Calu3 (cell line): ENCODE data around the gene ABHD2. TPM values are rescaled to one million over a fixed set of nuclear protein-coding genes. Genes with fewer than 3 reads are reported as not detected.

Source experiments
- BruUV-seq: library from RNA; stranded (reverse); fragments of 400-500 nt; replicated peaks from 2 replicates; lab custom pipeline; 2021; lab: Mats Ljungman, UMichigan
- CTCF ChIA-PET: fragments of 300-600 bp; sonication (Branson Sonifier 250); formaldehyde crosslinking; loops from one replicate; lab custom pipeline; 2022; ENCODE audit warnings: antibody characterized with exemption; lab: Charles Lee
- DNase-seq: peaks from one replicate; pipeline ENCODE4 v3.0.0; 2022
- H3K27ac Mint-ChIP-seq: one replicate; pipeline ENCODE4 v1.8.0; 2022; ENCODE audit warnings: mixed read lengths; ENCODE audit not compliant: unreplicated experiment
- H3K27me3 Mint-ChIP-seq: one replicate; pipeline ENCODE4 v1.8.0; 2022; ENCODE audit warnings: mixed read lengths; ENCODE audit not compliant: unreplicated experiment
- H3K36me3 Mint-ChIP-seq: one replicate; pipeline ENCODE4 v1.8.0; 2022; ENCODE audit warnings: mild to moderate bottlenecking, moderate library complexity, mixed read lengths; ENCODE audit not compliant: insufficient read depth, unreplicated experiment
- H3K4me1 Mint-ChIP-seq: one replicate; pipeline ENCODE4 v1.8.0; 2022; ENCODE audit warnings: mild to moderate bottlenecking, low read depth, mixed read lengths; ENCODE audit not compliant: unreplicated experiment
- H3K4me3 Mint-ChIP-seq: one replicate; pipeline ENCODE4 v1.8.0; 2022; ENCODE audit warnings: mild to moderate bottlenecking, low read depth, moderate library complexity, mixed read lengths; ENCODE audit not compliant: unreplicated experiment
- H3K9me3 Mint-ChIP-seq: one replicate; pipeline ENCODE4 v1.8.0; 2022; ENCODE audit warnings: low read depth, mixed read lengths; ENCODE audit not compliant: unreplicated experiment
- intact Hi-C: fragments of 100-400 bp; cut with micrococcal nuclease; formaldehyde crosslinking; loops from one replicate; pipeline ENCODE4 v1.10.0; 2022; ENCODE audit not compliant: unreplicated experiment
- total RNA-seq: library from RNA; stranded (reverse); gene quantifications from 2 replicates; pipeline ENCODE4 v1.2.3, GENCODE V29; 2022
- TF ChIP-seq, protein P1 (sequence below): fragments of 200-600 bp; IDR thresholded peaks from one replicate; pipeline ENCODE4 v1.8.0; 2022; ENCODE audit warnings: antibody characterized with exemption; ENCODE audit not compliant: unreplicated experiment

The ABHD2 gene
- total RNA-seq, 1 experiment from 2014 or later, result 353 TPM

DNA sequence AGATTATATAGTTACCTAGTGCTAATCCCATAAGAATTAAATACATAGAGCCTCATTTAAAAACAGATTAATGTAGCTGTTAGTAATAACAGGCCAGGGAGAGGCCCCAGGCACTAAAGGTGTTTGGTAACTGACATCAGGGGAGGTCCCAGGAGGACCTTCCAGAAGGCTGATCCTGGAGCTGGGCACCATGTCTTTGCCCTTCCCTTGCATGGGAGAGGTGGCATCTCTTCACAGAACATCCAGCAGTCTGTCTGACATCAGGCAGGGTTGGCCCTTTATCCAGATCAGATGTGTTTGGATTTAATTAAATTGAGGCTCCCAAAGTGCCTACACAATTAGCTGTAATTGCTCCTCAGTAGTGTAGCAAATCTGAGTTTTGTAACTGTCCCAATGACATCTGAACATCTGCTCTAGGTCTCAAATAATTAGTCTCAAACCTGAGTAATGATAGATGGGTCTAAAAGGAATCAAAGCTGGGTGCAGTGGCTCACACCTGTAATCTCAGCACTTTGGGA, 80.1 kb downstream of the ABHD2 start:
- H3K27ac Mint-ChIP-seq, result peak overlapping the region; percentile 89
- no peak for DNase-seq
- BruUV-seq, result no TSS peak
- H3K27me3 Mint-ChIP-seq, result no peaks in the 10 kb centered on the region
- TF ChIP-seq, protein P1, sequence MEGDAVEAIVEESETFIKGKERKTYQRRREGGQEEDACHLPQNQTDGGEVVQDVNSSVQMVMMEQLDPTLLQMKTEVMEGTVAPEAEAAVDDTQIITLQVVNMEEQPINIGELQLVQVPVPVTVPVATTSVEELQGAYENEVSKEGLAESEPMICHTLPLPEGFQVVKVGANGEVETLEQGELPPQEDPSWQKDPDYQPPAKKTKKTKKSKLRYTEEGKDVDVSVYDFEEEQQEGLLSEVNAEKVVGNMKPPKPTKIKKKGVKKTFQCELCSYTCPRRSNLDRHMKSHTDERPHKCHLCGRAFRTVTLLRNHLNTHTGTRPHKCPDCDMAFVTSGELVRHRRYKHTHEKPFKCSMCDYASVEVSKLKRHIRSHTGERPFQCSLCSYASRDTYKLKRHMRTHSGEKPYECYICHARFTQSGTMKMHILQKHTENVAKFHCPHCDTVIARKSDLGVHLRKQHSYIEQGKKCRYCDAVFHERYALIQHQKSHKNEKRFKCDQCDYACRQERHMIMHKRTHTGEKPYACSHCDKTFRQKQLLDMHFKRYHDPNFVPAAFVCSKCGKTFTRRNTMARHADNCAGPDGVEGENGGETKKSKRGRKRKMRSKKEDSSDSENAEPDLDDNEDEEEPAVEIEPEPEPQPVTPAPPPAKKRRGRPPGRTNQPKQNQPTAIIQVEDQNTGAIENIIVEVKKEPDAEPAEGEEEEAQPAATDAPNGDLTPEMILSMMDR, result no peak
- H3K9me3 Mint-ChIP-seq, result no peaks in the 10 kb centered on the region
- H3K4me1 Mint-ChIP-seq, result peaks cover 64% of the 10 kb centered on the region
- H3K4me3 Mint-ChIP-seq, result no peak overlapping the region
- intact Hi-C loops, result loop anchor here (5.0 kb wide), 1 partner anchor 41 kb away; no protein-coding TSS in a partner anchor
- H3K36me3 Mint-ChIP-seq, result peaks cover 30% of the 10 kb centered on the region
- CTCF ChIA-PET, result interaction anchor here (1.0 to 2.4 kb wide), 8 partner anchors 9 to 175 kb away, joined by 3 to 10 read pairs (median 7); partner anchors contain the start of gene ABHD2

DNA sequence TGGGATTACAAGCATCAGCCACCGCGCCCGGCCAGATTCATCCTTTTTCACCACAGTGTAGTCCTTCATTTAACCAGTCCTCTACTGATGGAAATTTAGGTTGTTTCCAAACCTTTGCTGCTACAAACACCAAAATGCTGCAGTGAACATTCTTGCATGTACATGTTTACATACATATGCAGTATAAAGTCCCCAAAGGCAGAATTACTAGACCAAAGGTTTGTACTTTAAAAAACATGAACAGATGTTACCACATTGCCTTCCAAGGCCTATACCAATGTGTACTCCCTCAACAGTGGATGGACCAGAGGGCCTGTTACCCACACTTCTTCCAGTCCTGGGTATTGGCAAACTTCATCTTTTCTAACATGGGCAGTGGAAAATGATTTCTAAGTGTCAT, 82.1 kb downstream of the ABHD2 start:
- Mint-ChIP-seq H3K27me3 (no peaks in the 10 kb centered on the region), H3K4me3 (no peak overlapping the region), H3K4me1 (peaks cover 44% of the 10 kb centered on the region), H3K36me3 (peaks cover 20% of the 10 kb centered on the region), H3K9me3 (no peaks in the 10 kb centered on the region), H3K27ac (peak overlapping the region; percentile 33)
- no peak for DNase-seq
- TF ChIP-seq, protein P1, result no peak
- intact Hi-C loops, result no loop called here
- no TSS peak for BruUV-seq
- CTCF ChIA-PET, result interaction anchor here (0.7 kb wide), 1 partner anchor 326 kb away, joined by 3 read pairs; no protein-coding TSS in a partner anchor

DNA sequence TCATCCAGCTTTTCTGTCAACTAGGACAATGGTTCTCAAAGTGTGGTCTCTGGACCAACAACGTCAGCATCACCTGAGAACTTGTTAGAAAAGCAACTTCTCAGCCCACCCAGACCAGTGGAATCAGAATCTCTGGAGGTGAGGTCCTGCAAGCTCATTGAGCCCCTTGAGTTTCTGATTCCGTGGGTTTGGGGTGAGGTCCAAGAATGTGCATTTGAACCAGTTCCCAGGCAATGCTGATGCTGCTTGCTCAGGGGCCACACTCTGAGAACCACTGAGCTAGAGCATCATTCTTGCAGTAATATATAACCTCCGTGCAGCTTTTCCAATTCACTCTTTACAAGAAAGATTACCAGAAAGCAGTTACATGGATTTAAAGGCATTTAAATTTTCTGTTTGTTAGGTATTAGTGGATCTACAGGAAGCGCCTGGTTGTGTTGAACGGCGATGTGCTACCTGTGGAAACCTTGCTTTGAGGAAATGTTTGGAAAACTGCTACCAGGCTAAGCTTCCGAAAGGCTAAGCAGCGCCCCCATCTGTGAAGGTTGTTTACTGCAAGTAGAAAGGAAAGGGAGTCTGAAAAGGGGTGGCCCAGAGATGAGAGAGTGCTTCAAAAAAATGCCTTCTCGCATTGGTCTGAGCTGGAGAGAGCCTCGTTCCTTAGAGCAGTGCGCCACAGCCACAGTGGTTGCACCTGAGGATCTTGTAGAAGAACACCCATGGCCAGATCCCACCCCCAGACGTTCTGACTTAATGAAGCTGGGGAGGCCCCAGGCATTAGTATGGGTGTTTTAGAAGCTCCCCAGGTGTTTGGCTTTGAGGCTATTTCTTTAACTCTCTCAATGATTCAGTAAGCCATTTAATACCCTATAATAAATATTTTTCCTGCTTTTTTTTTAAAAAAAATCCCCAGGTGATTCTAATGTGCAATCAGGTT, 83.1 kb downstream of the ABHD2 start:
- CTCF ChIA-PET, result interaction anchor here (0.5 to 2.0 kb wide), 13 partner anchors 11 to 267 kb away, joined by 3 to 15 read pairs (median 5); partner anchors contain the start of gene ABHD2
- H3K9me3 Mint-ChIP-seq, result no peaks in the 10 kb centered on the region
- H3K36me3 Mint-ChIP-seq, result peaks cover 20% of the 10 kb centered on the region
- no peak overlapping the region for H3K27ac Mint-ChIP-seq
- H3K27me3 Mint-ChIP-seq, result no peaks in the 10 kb centered on the region
- no peak overlapping the region for H3K4me3 Mint-ChIP-seq
- H3K4me1 Mint-ChIP-seq, result peaks cover 35% of the 10 kb centered on the region
- intact Hi-C loops, result loop anchor here (1.0 kb wide), 1 partner anchor 114 kb away; no protein-coding TSS in a partner anchor
- DNase-seq, result peak; percentile 80
- TF ChIP-seq, protein P1, result peak; percentile 81
- BruUV-seq, result no TSS peak

DNA sequence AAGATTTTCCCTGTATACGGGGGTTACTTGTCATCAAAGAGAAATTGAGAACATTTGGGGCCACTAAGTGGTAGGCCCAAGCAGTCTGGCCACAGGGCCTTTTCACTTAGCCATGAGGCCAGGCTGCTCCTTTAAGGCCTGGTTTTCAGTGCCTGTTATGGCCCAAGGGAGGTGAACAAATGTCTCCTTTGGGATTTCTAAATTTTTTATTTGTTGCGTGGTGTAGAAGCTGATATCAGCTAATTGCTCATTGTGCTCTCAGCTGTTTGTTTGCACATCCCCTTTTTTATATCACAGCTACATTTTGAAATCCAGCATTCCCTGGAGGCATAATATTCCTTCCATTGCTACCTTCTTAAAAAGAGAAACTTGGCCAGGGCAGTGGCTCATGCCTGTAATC, 84.7 kb downstream of the ABHD2 start:
- CTCF ChIA-PET, result interaction anchor here (1.0 kb wide), 2 partner anchors 111 to 112 kb away, joined by 3 read pairs; no protein-coding TSS in a partner anchor
- TF ChIP-seq, protein P1, result no peak
- Mint-ChIP-seq H3K9me3 (no peaks in the 10 kb centered on the region), H3K27ac (no peak overlapping the region), H3K4me1 (peaks cover 22% of the 10 kb centered on the region), H3K4me3 (no peak overlapping the region), H3K36me3 (peaks cover 20% of the 10 kb centered on the region), H3K27me3 (no peaks in the 10 kb centered on the region)
- no TSS peak for BruUV-seq
- no peak for DNase-seq
- intact Hi-C loops, result no loop called here
